ENCODE measurements around the gene C16orf89. TPM values are rescaled to one million over a fixed set of nuclear protein-coding genes. Genes with fewer than 3 reads are reported as not detected.

The C16orf89 gene
- total RNA-seq, 2 experiments from 2014 or later, result not detected

GRCh38 chr16:5070431-5071186 is 4.9 kb upstream of the C16orf89 start:
- no peaks in the 10 kb centered on the region for H3K9me3 Mint-ChIP-seq (ENCODE audit: low read depth)
- peaks cover 21% of the 10 kb centered on the region for H3K4me1 Mint-ChIP-seq
- H3K4me3 Mint-ChIP-seq, result peak overlapping the region; percentile 90
- peaks cover 13% of the 10 kb centered on the region for H3K36me3 Mint-ChIP-seq (ENCODE audit: low read depth)
- ATAC-seq, result no peak
- peak overlapping the region; percentile 90 for H3K27ac Mint-ChIP-seq
- no peak for DNase-seq
- no peaks in the 10 kb centered on the region for H3K27me3 Mint-ChIP-seq
- POLR2A ChIA-PET, result interaction anchor here (1.2 kb wide), 1 partner anchor 28 kb away, joined by 4 read pairs; no protein-coding TSS in a partner anchor
- intact Hi-C loops (cut with DNase I, micrococcal nuclease), result loop anchor here (1.0 to 10.0 kb wide), 5 partner anchors 27 to 816 kb away; partner anchors contain the start of genes NAGPA (in 2 of the 2), EEF2KMT (in 1 of the 2) and ROGDI (in 1 of the 2)
- CTCF ChIA-PET, result interaction anchor here (1.0 kb wide), 1 partner anchor 14 kb away, joined by 5 read pairs; no protein-coding TSS in a partner anchor

GRCh38 chr16:5069854-5070253 is 4.1 kb upstream of the C16orf89 start:
- no peaks in the 10 kb centered on the region for H3K9me3 Mint-ChIP-seq (ENCODE audit: low read depth)
- H3K4me3 Mint-ChIP-seq, result no peak overlapping the region
- H3K36me3 Mint-ChIP-seq (ENCODE audit: low read depth), result peaks cover 7% of the 10 kb centered on the region
- no peaks in the 10 kb centered on the region for H3K27me3 Mint-ChIP-seq
- DNase-seq, result no peak
- no peak overlapping the region for H3K27ac Mint-ChIP-seq
- intact Hi-C loops (cut with DNase I, micrococcal nuclease), result loop anchor here (2.0 to 10.0 kb wide), 3 partner anchors 37 to 815 kb away; partner anchors contain the start of genes NAGPA (in 1 of the 2) and ROGDI (in 1 of the 2)
- H3K4me1 Mint-ChIP-seq, result peaks cover 21% of the 10 kb centered on the region
- ChIA-PET CTCF (interaction anchor here (1.3 kb wide), 1 partner anchor 99 kb away, joined by 3 read pairs; no protein-coding TSS in a partner anchor), POLR2A (no interaction called here)
- ATAC-seq, result no peak

GRCh38 chr16:5069048-5069447 is 3.3 kb upstream of the C16orf89 start:
- CTCF ChIA-PET, result interaction anchor here (1.3 kb wide), 1 partner anchor 100 kb away, joined by 3 read pairs; no protein-coding TSS in a partner anchor
- no peak for ATAC-seq

GRCh38 chr16:5066511-5066910 is 755 bp upstream of the C16orf89 start:
- ATAC-seq, result no peak
- ChIA-PET POLR2A (no interaction called here), CTCF (interaction anchor here (1.2 kb wide), 1 partner anchor 10 kb away, joined by 4 read pairs; no protein-coding TSS in a partner anchor)
- H3K4me1 Mint-ChIP-seq, result peaks cover 10% of the 10 kb centered on the region
- intact Hi-C loops (cut with DNase I, micrococcal nuclease), result no loop called here
- no peaks in the 10 kb centered on the region for H3K36me3 Mint-ChIP-seq (ENCODE audit: low read depth)
- H3K27ac Mint-ChIP-seq, result no peak overlapping the region
- no peaks in the 10 kb centered on the region for H3K27me3 Mint-ChIP-seq
- H3K9me3 Mint-ChIP-seq (ENCODE audit: low read depth), result no peaks in the 10 kb centered on the region
- no peak overlapping the region for H3K4me3 Mint-ChIP-seq
- DNase-seq, result no peak

More at GRCh38 chr16:5069048-5069447, 3.3 kb upstream of the C16orf89 start:
- Mint-ChIP-seq H3K9me3 (ENCODE audit: low read depth) (no peaks in the 10 kb centered on the region), H3K27me3 (no peaks in the 10 kb centered on the region), H3K4me3 (no peak overlapping the region), H3K4me1 (peaks cover 21% of the 10 kb centered on the region), H3K27ac (no peak overlapping the region), H3K36me3 (ENCODE audit: low read depth) (no peaks in the 10 kb centered on the region)
- POLR2A ChIA-PET, result no interaction called here
- intact Hi-C loops (cut with DNase I, micrococcal nuclease), result no loop called here
- no peak for DNase-seq

GRCh38 chr16:5065326-5065725 is 430 bp downstream of the C16orf89 start:
- Mint-ChIP-seq H3K36me3 (ENCODE audit: low read depth) (no peaks in the 10 kb centered on the region), H3K27ac (no peak overlapping the region), H3K27me3 (no peaks in the 10 kb centered on the region), H3K9me3 (ENCODE audit: low read depth) (no peaks in the 10 kb centered on the region), H3K4me3 (no peak overlapping the region), H3K4me1 (peaks cover under 1% of the 10 kb centered on the region)
- ChIA-PET POLR2A (no interaction called here), CTCF (interaction anchor here (1.0 kb wide), 1 partner anchor 9 kb away, joined by 3 read pairs; no protein-coding TSS in a partner anchor)
- intact Hi-C loops (cut with DNase I, micrococcal nuclease), result no loop called here
- no peak for ATAC-seq
- DNase-seq, result no peak

GRCh38 chr16:5064915-5065314 is 841 bp downstream of the C16orf89 start:
- H3K36me3 Mint-ChIP-seq (ENCODE audit: low read depth), result no peaks in the 10 kb centered on the region
- ATAC-seq (no peak), DNase-seq (no peak)
- no peaks in the 10 kb centered on the region for H3K27me3 Mint-ChIP-seq
- no peaks in the 10 kb centered on the region for H3K9me3 Mint-ChIP-seq (ENCODE audit: low read depth)
- intact Hi-C loops (cut with DNase I, micrococcal nuclease), result no loop called here
- H3K4me1 Mint-ChIP-seq, result no peaks in the 10 kb centered on the region
- no peak overlapping the region for H3K27ac Mint-ChIP-seq
- POLR2A ChIA-PET, result no interaction called here
- CTCF ChIA-PET, result interaction anchor here (1.0 kb wide), 1 partner anchor 9 kb away, joined by 3 read pairs; no protein-coding TSS in a partner anchor
- H3K4me3 Mint-ChIP-seq, result no peak overlapping the region

- Mint-ChIP-seq H3K36me3 (ENCODE audit: low read depth) (no peaks in the 10 kb centered on the region), H3K9me3 (ENCODE audit: low read depth) (no peaks in the 10 kb centered on the region), H3K4me3 (no peak overlapping the region), H3K27ac (no peak overlapping the region), H3K27me3 (no peaks in the 10 kb centered on the region), H3K4me1 (no peaks in the 10 kb centered on the region)
- ATAC-seq (no peak), DNase-seq (no peak)
- ChIA-PET CTCF (no interaction called here), POLR2A (no interaction called here)
- intact Hi-C loops (cut with DNase I, micrococcal nuclease), result no loop called here
These were observed 2.7 kb downstream of the C16orf89 start for GRCh38 chr16:5062790-5063765.

GRCh38 chr16:5062051-5062450 is 3.7 kb downstream of the C16orf89 start:
- CTCF ChIA-PET, result no interaction called here
- no peak overlapping the region for H3K27ac Mint-ChIP-seq
- no peak overlapping the region for H3K4me3 Mint-ChIP-seq
- intact Hi-C loops (cut with DNase I, micrococcal nuclease), result no loop called here
- no peaks in the 10 kb centered on the region for H3K4me1 Mint-ChIP-seq
- POLR2A ChIA-PET, result no interaction called here
- H3K9me3 Mint-ChIP-seq (ENCODE audit: low read depth), result no peaks in the 10 kb centered on the region
- DNase-seq, result no peak
- H3K27me3 Mint-ChIP-seq, result no peaks in the 10 kb centered on the region
- H3K36me3 Mint-ChIP-seq (ENCODE audit: low read depth), result no peaks in the 10 kb centered on the region
- ATAC-seq, result no peak

- intact Hi-C loops (cut with DNase I, micrococcal nuclease), result no loop called here
- DNase-seq, result no peak
- H3K4me3 Mint-ChIP-seq, result no peak overlapping the region
- ChIA-PET POLR2A (no interaction called here), CTCF (no interaction called here)
- H3K36me3 Mint-ChIP-seq (ENCODE audit: low read depth), result no peaks in the 10 kb centered on the region
- H3K27ac Mint-ChIP-seq, result no peak overlapping the region
- H3K4me1 Mint-ChIP-seq, result no peaks in the 10 kb centered on the region
- H3K27me3 Mint-ChIP-seq, result no peaks in the 10 kb centered on the region
- H3K9me3 Mint-ChIP-seq (ENCODE audit: low read depth), result no peaks in the 10 kb centered on the region
- ATAC-seq, result no peak
These were observed 5.6 kb downstream of the C16orf89 start for GRCh38 chr16:5060073-5060641.

- Mint-ChIP-seq H3K4me1 (no peaks in the 10 kb centered on the region), H3K4me3 (no peak overlapping the region), H3K36me3 (ENCODE audit: low read depth) (no peaks in the 10 kb centered on the region), H3K9me3 (ENCODE audit: low read depth) (no peaks in the 10 kb centered on the region), H3K27ac (no peak overlapping the region), H3K27me3 (no peaks in the 10 kb centered on the region)
- DNase-seq (no peak), ATAC-seq (no peak)
- ChIA-PET POLR2A (no interaction called here), CTCF (no interaction called here)
- intact Hi-C loops (cut with DNase I, micrococcal nuclease), result no loop called here
These were observed 6.2 kb downstream of the C16orf89 start for GRCh38 chr16:5059386-5060072.

GRCh38 chr16:5058476-5058875 is 7.3 kb downstream of the C16orf89 start:
- no peak overlapping the region for H3K27ac Mint-ChIP-seq
- ChIA-PET POLR2A (interaction anchor here (0.8 kb wide), 1 partner anchor 26 kb away, joined by 3 read pairs; no protein-coding TSS in a partner anchor), CTCF (no interaction called here)
- H3K9me3 Mint-ChIP-seq (ENCODE audit: low read depth), result no peaks in the 10 kb centered on the region
- H3K36me3 Mint-ChIP-seq (ENCODE audit: low read depth), result no peaks in the 10 kb centered on the region
- ATAC-seq, result no peak
- no peaks in the 10 kb centered on the region for H3K4me1 Mint-ChIP-seq
- intact Hi-C loops (cut with DNase I, micrococcal nuclease), result no loop called here
- no peak for DNase-seq
- no peak overlapping the region for H3K4me3 Mint-ChIP-seq
- H3K27me3 Mint-ChIP-seq, result no peaks in the 10 kb centered on the region
